Sigmoid colon (tissue), 7 donors: ENCODE data around the gene NUBP2. TPM values are rescaled to one million over a fixed set of nuclear protein-coding genes. Genes with fewer than 3 reads are reported as not detected.

Experiments
- DNase-seq: peaks from one replicate; pipeline ENCODE4 v3.0.0-alpha.2; 2019
- H3K27ac ChIP-seq, 4 donors: fragments of 200-600 bp; sonication (generic); one replicate each; pipeline ENCODE4 v1.5.1; 2016 to 2019; ENCODE audit warnings: mild to moderate bottlenecking in 1 of 4
- H3K27me3 ChIP-seq, 3 donors: fragments of 200-600 bp; sonication (generic); one replicate each; pipeline ENCODE4 v1.5.1; 2019; ENCODE audit warnings: mild to moderate bottlenecking in 1 of 3
- H3K36me3 ChIP-seq, 4 donors: fragments of 200-600 bp; sonication (generic); one replicate each; pipeline ENCODE4 v1.5.1; 2016 to 2019
- H3K4me1 ChIP-seq, 4 donors: fragments of 200-600 bp; sonication (generic); one replicate each; pipeline ENCODE4 v1.5.1; 2017 to 2019
- H3K4me3 ChIP-seq, 4 donors: fragments of 200-600 bp; sonication (generic); one replicate each; pipeline ENCODE4 v1.5.1; 2017 to 2019; ENCODE audit warnings: mild to moderate bottlenecking in 2 of 4, moderate library complexity in 1 of 4
- H3K9me3 ChIP-seq, 4 donors: fragments of 200-600 bp in 3 of 4; sonication (generic) in 3 of 4; one replicate each; pipeline versions ENCODE4 v1.5.1 to v1.6.1; 2013 to 2019
- EP300 ChIP-seq, 4 donors: sonication (generic); formaldehyde crosslinking; IDR thresholded peaks; one replicate each; pipeline ENCODE4 v1.6.1; 2017; ENCODE audit warnings: antibody characterized with exemption in 4 of 4
- POLR2A ChIP-seq, 2 donors: fragments of 450-650 bp; IDR thresholded peaks; one replicate each; pipeline ENCODE4 v1.6.1; 2016; ENCODE audit warnings: antibody characterized with exemption in 2 of 2, mild to moderate bottlenecking in 2 of 2, moderate library complexity in 2 of 2
- POLR2AphosphoS5 ChIP-seq, 4 donors: sonication (generic); formaldehyde crosslinking; IDR thresholded peaks; one replicate each; pipeline ENCODE4 v1.6.1; 2017; ENCODE audit warnings: antibody characterized with exemption in 4 of 4
- WGBS, 2 donors: extraction: QIAGEN DNeasy Blood & Tissue Kit; methylation state at CpG; one replicate each; pipeline ENCODE4 v1.1.7; 2013; 5-methylcytosine and 5-hydroxymethylcytosine counted together
- intact Hi-C: fragments of 100-400 bp; cut with DNase I; formaldehyde crosslinking; loops from one replicate; pipeline ENCODE4 v1.15.1; 2023
- polyA plus RNA-seq, 3 donors: library from polyadenylated mRNA; stranded (reverse); fragments of 200-250 nt; gene quantifications; one replicate each; pipeline ENCODE4 v1.2.3, GENCODE V29; 2013
- total RNA-seq, 4 donors: library from RNA; depleted of rRNA; stranded (reverse); fragments of >200 nt; gene quantifications; one replicate each; pipeline ENCODE4 v1.1.0, GENCODE V29; 2016
- TF ChIP-seq, protein P1 (sequence below), 4 experiments: fragments of 450-650 bp in 3 of 4; fragments of 200-600 bp in 1 of 4; IDR thresholded peaks; one replicate each; pipeline ENCODE4 v1.5.1; 2016 to 2019; ENCODE audit warnings: antibody characterized with exemption in 4 of 4, mild to moderate bottlenecking in 3 of 4, moderate library complexity in 2 of 4
- donor health status: healthy with polysubstance abuse.
- donor health status: Bipolar disorder and iron deficiency.
- donor health status: healthy.

NUBP2 gene
- total and polyA plus RNA-seq, 7 donors = 53.5 to 170 (median 77.8) TPM

DNA sequence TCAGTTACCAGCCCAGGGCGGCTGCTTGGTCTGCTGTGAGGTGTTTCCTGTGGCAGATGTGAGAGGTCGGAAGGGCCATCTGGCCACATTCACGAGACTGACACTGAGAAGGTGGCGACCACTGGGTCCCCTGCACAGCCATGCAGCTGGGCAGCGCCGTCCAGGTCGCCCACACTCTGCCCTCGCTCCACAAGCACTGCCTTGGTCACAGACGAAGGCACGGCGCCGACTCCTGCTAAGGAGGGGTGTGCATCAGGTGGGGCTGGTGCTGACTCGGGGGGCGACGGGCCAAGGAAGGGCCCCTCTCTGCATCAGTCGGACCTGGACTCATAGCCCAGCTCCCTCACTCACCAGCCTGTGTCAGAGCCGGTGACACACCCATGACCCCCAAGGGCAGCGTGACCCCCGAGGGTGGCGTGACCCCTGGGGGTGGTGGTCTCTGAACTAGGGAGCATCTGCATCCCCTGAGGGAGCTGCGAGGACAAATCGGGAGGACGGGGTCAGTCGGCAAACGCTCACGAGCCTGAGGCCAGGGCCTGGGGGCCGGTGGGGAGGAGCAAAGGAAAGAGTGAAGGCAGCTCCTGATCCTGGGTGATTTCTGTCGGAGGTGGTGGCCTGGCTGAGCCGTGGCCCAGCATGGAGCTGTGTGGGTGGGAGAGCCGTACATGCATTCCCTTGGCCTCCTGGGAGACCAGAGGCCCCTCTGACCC, 41.8 kb upstream of the NUBP2 start:
- intact Hi-C loops = no loop called here
- Histone ChIP-seq H3K4me3 (no peak overlapping the region), H3K36me3 (peaks cover 14 to 46% (median 18%) of the 10 kb centered on the region in 4 donors), H3K4me1 (no peaks in the 10 kb centered on the region), H3K27me3 (no peaks in the 10 kb centered on the region), H3K27ac (no peak overlapping the region), H3K9me3 (no peaks in the 10 kb centered on the region)
- DNase-seq = no peak
- TF ChIP-seq POLR2A (IDR thresholded peaks at IDR 0.05) = no peak
- TF ChIP-seq, protein P1, sequence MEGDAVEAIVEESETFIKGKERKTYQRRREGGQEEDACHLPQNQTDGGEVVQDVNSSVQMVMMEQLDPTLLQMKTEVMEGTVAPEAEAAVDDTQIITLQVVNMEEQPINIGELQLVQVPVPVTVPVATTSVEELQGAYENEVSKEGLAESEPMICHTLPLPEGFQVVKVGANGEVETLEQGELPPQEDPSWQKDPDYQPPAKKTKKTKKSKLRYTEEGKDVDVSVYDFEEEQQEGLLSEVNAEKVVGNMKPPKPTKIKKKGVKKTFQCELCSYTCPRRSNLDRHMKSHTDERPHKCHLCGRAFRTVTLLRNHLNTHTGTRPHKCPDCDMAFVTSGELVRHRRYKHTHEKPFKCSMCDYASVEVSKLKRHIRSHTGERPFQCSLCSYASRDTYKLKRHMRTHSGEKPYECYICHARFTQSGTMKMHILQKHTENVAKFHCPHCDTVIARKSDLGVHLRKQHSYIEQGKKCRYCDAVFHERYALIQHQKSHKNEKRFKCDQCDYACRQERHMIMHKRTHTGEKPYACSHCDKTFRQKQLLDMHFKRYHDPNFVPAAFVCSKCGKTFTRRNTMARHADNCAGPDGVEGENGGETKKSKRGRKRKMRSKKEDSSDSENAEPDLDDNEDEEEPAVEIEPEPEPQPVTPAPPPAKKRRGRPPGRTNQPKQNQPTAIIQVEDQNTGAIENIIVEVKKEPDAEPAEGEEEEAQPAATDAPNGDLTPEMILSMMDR (IDR thresholded peaks at IDR 0.05) = no peak
- no peak for TF ChIP-seq POLR2AphosphoS5 (IDR thresholded peaks at IDR 0.05)
- TF ChIP-seq EP300 (IDR thresholded peaks at IDR 0.05) = no peak
- 94 to 96% methylated on average over 30 of the region's 30 CpGs for WGBS, 2 donors

- WGBS, 2 donors = 95 to 96% methylated on average over 19 of the region's 19 CpGs
- Histone ChIP-seq H3K36me3 (peaks cover 14 to 53% (median 19%) of the 10 kb centered on the region in 4 donors), H3K4me3 (no peak overlapping the region), H3K27ac (no peak overlapping the region), H3K9me3 (no peaks in the 10 kb centered on the region), H3K27me3 (no peaks in the 10 kb centered on the region), H3K4me1 (no peaks in the 10 kb centered on the region)
- no peak for DNase-seq
- no peak for TF ChIP-seq POLR2AphosphoS5 (IDR thresholded peaks at IDR 0.05)
- no peak for TF ChIP-seq POLR2A (IDR thresholded peaks at IDR 0.05)
- TF ChIP-seq, protein P1 (IDR thresholded peaks at IDR 0.05) = no peak
- intact Hi-C loops = no loop called here
Measured at GRCh38 chr16:1741553-1742165, 41.1 kb upstream of the NUBP2 start.

GRCh38 chr16:1743376-1744337, 39.1 kb upstream of the NUBP2 start:
- Histone ChIP-seq H3K4me1 (no peaks in the 10 kb centered on the region), H3K9me3 (no peaks in the 10 kb centered on the region), H3K27ac (no peak overlapping the region), H3K36me3 (peaks cover 29 to 73% (median 37%) of the 10 kb centered on the region in 4 donors), H3K4me3 (no peak overlapping the region), H3K27me3 (no peaks in the 10 kb centered on the region)
- no peak for TF ChIP-seq POLR2A (IDR thresholded peaks at IDR 0.05)
- no peak for TF ChIP-seq POLR2AphosphoS5 (IDR thresholded peaks at IDR 0.05)
- no peak for TF ChIP-seq EP300 (IDR thresholded peaks at IDR 0.05)
- intact Hi-C loops = no loop called here
- 91 to 92% methylated on average over 32 of the region's 32 CpGs for WGBS, 2 donors
- no peak for DNase-seq

DNA sequence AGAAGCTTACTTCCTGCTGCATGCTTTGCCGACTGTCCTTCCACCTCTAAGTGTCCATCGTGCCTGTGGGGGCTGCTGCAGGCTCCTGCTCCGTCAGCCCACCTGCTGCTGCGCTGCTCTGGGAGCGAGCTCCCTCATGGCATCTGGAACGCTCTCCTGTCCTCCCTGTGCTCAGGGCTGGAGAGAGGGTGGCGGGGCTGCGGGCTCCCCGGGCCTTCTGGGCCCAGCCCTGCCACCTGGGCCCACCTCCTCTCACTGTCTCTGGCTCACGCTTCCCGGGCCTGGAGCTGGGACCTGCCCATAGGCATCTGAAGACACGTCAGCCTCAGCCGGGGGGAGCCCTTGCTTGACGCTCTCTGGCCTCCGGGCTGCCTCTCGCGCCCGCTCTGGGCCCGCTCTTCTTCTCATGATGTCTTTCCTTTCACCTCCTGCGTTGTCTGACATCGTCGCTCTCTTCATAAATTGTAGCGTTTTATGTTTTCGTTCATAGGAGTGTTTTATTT, 38.4 kb upstream of the NUBP2 start:
- peaks cover 34 to 81% (median 44%) of the 10 kb centered on the region in 4 donors for H3K36me3 ChIP-seq
- no peak overlapping the region for H3K4me3 ChIP-seq
- intact Hi-C loops = no loop called here

More for the DNA sequence above, 38.4 kb upstream of the NUBP2 start:
- 93 to 95% methylated on average over 24 of the region's 24 CpGs for WGBS, 2 donors
- H3K4me1 ChIP-seq = no peaks in the 10 kb centered on the region
- H3K9me3 ChIP-seq = no peaks in the 10 kb centered on the region
- H3K27ac ChIP-seq = no peak overlapping the region
- TF ChIP-seq POLR2A (IDR thresholded peaks at IDR 0.05) (no peak), POLR2AphosphoS5 (IDR thresholded peaks at IDR 0.05) (no peak), EP300 (IDR thresholded peaks at IDR 0.05) (no peak)
- TF ChIP-seq, protein P1 (IDR thresholded peaks at IDR 0.05) = no peak
- H3K27me3 ChIP-seq = no peaks in the 10 kb centered on the region
- DNase-seq = no peak
